ENCODE data around the gene LRRN2. TPM values are rescaled to one million over a fixed set of nuclear protein-coding genes. Genes with fewer than 3 reads are reported as not detected.

The LRRN2 gene
- total and polyA plus RNA-seq, 2 experiments from 2014 or later: 0.74 to 2.6 TPM

DNA sequence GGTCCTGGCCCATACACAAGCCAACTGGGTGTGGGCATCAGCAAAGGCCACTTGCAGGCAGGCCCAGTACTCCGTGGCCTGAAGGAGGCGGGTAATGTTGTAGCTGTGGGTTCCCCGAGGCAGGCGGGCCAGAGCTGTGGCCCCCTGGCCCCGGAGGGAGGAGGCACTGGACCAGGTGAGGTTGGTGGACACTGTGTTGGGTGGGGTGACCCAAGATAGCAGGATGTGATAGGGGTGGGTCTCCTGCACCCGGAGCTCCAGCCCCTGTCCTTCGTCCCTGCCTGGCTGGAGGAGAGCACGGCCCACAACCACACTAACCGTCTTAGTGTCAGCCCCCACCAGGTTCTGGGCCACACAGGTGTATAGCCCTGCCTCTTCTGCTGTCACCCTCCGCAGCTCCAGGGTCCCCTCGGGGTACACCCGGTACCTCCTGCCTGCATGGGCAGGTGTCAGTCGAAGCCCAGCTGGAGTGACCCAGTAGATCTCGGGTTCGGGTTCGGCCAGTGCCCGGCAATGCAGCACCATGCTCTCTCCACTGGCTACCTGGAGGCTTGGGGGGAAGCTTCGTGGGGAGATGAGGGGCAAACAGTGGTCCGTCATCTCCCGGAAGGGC lies 67.3 kb downstream of the LRRN2 start:
- H3K27ac ChIP-seq (ENCODE audit: low read depth): no peak overlapping the region
- H3K27ac Mint-ChIP-seq: no peak overlapping the region
- no peaks in the 10 kb centered on the region for H3K79me2 ChIP-seq (replicated peaks; ENCODE audit: insufficient read depth)
- H3K9me3 Mint-ChIP-seq: no peaks in the 10 kb centered on the region
- DNase-seq (ENCODE audit: low spot score) (no peak), ATAC-seq (no peak)
- no peak overlapping the region for H3K4me2 ChIP-seq
- H3K4me3 ChIP-seq: no peak overlapping the region
- H3K27me3 Mint-ChIP-seq (ENCODE audit: insufficient read depth, low read depth, poor library complexity): peaks cover 7% of the 10 kb centered on the region
- H3K27me3 ChIP-seq (ENCODE audit: insufficient read depth): no peaks in the 10 kb centered on the region
- peaks cover 11% of the 10 kb centered on the region for H3K4me1 Mint-ChIP-seq
- 0 out of 2 replicates have a peak, but pooled peaks cover 4% of the 10 kb centered on the region for H3K9me2 ChIP-seq (ENCODE audit: insufficient read depth)
- H4K20me1 ChIP-seq (replicated peaks; ENCODE audit: insufficient read depth): no peaks in the 10 kb centered on the region
- H3K36me3 Mint-ChIP-seq (ENCODE audit: low read depth): no peaks in the 10 kb centered on the region
- H3K36me3 ChIP-seq (ENCODE audit: insufficient read depth): no peaks in the 10 kb centered on the region
- H3F3A ChIP-seq (replicated peaks; ENCODE audit: low read depth): no peaks in the 10 kb centered on the region
- TF ChIP-seq POLR2AphosphoS5 (IDR thresholded peaks at IDR 0.05; ENCODE audit: low read depth) (no peak), NANOG (IDR thresholded peaks at IDR 0.05; ENCODE audit: borderline replicate concordance) (no peak), CREB1 (CRISPR knock-in tag; IDR thresholded peaks at IDR 0.05; ENCODE audit: low read depth) (no peak), EZH2 (IDR thresholded peaks at IDR 0.05; ENCODE audit: low read depth, unreplicated experiment) (no peak), REST (IDR thresholded peaks at IDR 0.05; ENCODE audit: unreplicated experiment) (no peak)
- TF ChIP-seq, protein P1, sequence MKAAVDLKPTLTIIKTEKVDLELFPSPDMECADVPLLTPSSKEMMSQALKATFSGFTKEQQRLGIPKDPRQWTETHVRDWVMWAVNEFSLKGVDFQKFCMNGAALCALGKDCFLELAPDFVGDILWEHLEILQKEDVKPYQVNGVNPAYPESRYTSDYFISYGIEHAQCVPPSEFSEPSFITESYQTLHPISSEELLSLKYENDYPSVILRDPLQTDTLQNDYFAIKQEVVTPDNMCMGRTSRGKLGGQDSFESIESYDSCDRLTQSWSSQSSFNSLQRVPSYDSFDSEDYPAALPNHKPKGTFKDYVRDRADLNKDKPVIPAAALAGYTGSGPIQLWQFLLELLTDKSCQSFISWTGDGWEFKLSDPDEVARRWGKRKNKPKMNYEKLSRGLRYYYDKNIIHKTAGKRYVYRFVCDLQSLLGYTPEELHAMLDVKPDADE (IDR thresholded peaks at IDR 0.05): no peak
- H3K4me1 ChIP-seq (ENCODE audit: insufficient read depth): peaks cover 7% of the 10 kb centered on the region; the same call in 1 of the 2 replicates
- no peak overlapping the region for H3K4me3 Mint-ChIP-seq
- H2AFZ ChIP-seq: no peak overlapping the region

DNA sequence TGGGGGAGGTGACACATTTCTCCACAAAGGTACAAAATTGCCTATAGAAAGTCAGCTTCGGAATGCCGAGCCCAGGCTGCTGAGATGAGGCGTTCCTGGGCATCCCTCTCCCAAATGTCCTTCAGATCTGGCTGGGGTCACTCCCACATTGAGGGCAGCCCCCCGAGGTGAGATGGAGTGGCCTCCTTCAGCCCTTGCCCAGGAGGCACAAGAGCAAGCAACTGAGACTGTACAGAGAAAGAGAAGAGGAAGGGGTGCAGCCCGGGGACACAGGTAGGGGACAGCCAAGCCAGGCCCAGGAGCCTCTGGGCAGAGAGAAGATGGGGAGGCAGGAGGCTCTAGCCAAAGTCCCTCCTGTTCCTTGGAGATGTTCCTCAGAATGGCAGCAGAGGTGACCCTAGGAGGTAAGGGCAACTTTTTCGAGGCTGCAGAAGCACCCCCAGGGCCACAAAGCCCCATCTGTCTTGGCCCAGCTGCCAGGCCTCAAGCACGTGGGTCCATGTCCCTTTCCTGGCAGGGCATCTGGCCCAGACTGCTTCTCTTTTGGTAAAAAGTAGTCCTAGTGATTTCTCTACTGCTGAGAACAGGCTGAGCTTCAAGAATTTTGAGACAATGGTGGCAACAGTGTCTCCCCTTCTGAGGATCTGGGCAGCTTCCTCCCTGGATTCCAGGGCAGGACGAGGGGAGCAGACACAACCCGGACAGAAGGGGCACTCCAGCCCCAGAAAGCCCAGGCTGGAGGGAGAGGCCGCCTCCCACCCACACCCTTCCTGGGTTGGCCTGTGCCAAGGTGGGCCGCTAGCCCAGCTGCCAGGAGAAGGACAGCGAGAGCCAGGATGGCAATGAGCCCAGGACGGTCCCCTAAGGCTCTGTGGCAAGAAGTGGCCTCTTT lies 68.0 kb downstream of the LRRN2 start:
- Histone ChIP-seq H3K4me1 (ENCODE audit: insufficient read depth) (peaks cover 7% of the 10 kb centered on the region; the same call in 1 of the 2 replicates), H3K4me3 (no peak overlapping the region), H3K27me3 (ENCODE audit: insufficient read depth) (no peaks in the 10 kb centered on the region), H3F3A (replicated peaks; ENCODE audit: low read depth) (no peaks in the 10 kb centered on the region), H3K9me2 (ENCODE audit: insufficient read depth) (0 out of 2 replicates have a peak, but pooled peaks cover 8% of the 10 kb centered on the region), H2AFZ (no peak overlapping the region), H3K4me2 (no peak overlapping the region), H4K20me1 (replicated peaks; ENCODE audit: insufficient read depth) (no peaks in the 10 kb centered on the region), H3K36me3 (ENCODE audit: insufficient read depth) (no peaks in the 10 kb centered on the region), H3K79me2 (replicated peaks; ENCODE audit: insufficient read depth) (no peaks in the 10 kb centered on the region), H3K27ac (ENCODE audit: low read depth) (no peak overlapping the region)
- H3K27ac Mint-ChIP-seq: no peak overlapping the region
- H3K36me3 Mint-ChIP-seq (ENCODE audit: low read depth): no peaks in the 10 kb centered on the region
- DNase-seq (ENCODE audit: low spot score) (no peak), ATAC-seq (no peak)
- no peaks in the 10 kb centered on the region for H3K9me3 Mint-ChIP-seq
- H3K4me1 Mint-ChIP-seq: peaks cover 11% of the 10 kb centered on the region
- peaks cover 6% of the 10 kb centered on the region for H3K27me3 Mint-ChIP-seq (ENCODE audit: insufficient read depth, low read depth, poor library complexity)
- no peak overlapping the region for H3K4me3 Mint-ChIP-seq
- TF ChIP-seq REST (IDR thresholded peaks at IDR 0.05; ENCODE audit: unreplicated experiment): no peak

All from GM23338 (cell line).